Peyer's patch (tissue), 4 donors: Measurements from ENCODE around the gene KLHDC7B. TPM values are rescaled to one million over a fixed set of nuclear protein-coding genes. Genes with fewer than 3 reads are reported as not detected.

Experiments
- DNase-seq, 3 donors: peaks; one replicate each; pipeline ENCODE4 v3.0.0-alpha.2; 2017 to 2019
- H3K27ac ChIP-seq, 4 donors: fragments of 200-600 bp; sonication (generic); one replicate each; pipeline ENCODE4 v1.5.1; 2016 to 2019
- H3K27me3 ChIP-seq, 2 donors: fragments of 200-600 bp; sonication (generic); one replicate each; pipeline ENCODE4 v1.5.1; 2019
- H3K36me3 ChIP-seq, 3 donors: fragments of 200-600 bp; sonication (generic); one replicate each; pipeline ENCODE4 v1.5.1; 2016 to 2019
- H3K4me1 ChIP-seq, 4 donors: fragments of 200-600 bp; sonication (generic); one replicate each; pipeline ENCODE4 v1.5.1; 2016 to 2019
- H3K4me3 ChIP-seq, 4 donors: fragments of 200-600 bp; sonication (generic); 1 replicate in 3 of 4; 2 replicates in 1 of 4; pipeline ENCODE4 v1.5.1; 2016 to 2019; ENCODE audit warnings: mild to moderate bottlenecking in 1 of 4
- H3K9me3 ChIP-seq, 4 donors: fragments of 200-600 bp; sonication (generic); one replicate each; pipeline ENCODE4 v1.5.1; 2016 to 2019; ENCODE audit warnings: mild to moderate bottlenecking in 1 of 4
- CTCF ChIP-seq, 6 experiments: fragments of 450-650 bp in 4 of 6; fragments of 200-600 bp in 2 of 6; sonication (generic) in 1 of 6; IDR thresholded peaks; one replicate each; pipeline ENCODE4 v1.5.1; 2017 to 2019; ENCODE audit warnings: antibody characterized with exemption in 6 of 6, mild to moderate bottlenecking in 3 of 6, moderate library complexity in 1 of 6
- POLR2A ChIP-seq, 2 donors: fragments of 450-650 bp; IDR thresholded peaks; one replicate each; pipeline ENCODE4 v1.5.1; 2017; ENCODE audit warnings: antibody characterized with exemption in 2 of 2, mild to moderate bottlenecking in 2 of 2, moderate library complexity in 2 of 2
- total RNA-seq, 4 donors: library from RNA; depleted of rRNA; stranded (reverse); fragments of >200 nt; gene quantifications; one replicate each; pipeline ENCODE4 v1.1.0, GENCODE V29; 2016

The KLHDC7B gene
- total RNA-seq, 4 donors from 2014 or later = 1.1 TPM; not detected in 3

- Histone ChIP-seq H3K4me3 (peak overlapping the region in 3 of 4 donors; percentile 64 to 83 (median 81)), H3K9me3 (no peaks in the 10 kb centered on the region), H3K27ac (peak overlapping the region; percentile 89 to 98 (median 93)), H3K36me3 (peaks cover 0 to 25% (median 0%) of the 10 kb centered on the region in 3 donors), H3K27me3 (no peaks in the 10 kb centered on the region), H3K4me1 (peaks cover 0 to 35% (median 8%) of the 10 kb centered on the region in 4 donors)
- DNase-seq = no peak
- no peak for TF ChIP-seq POLR2A (IDR thresholded peaks at IDR 0.05)
- no peak for TF ChIP-seq CTCF (IDR thresholded peaks at IDR 0.05)
Measured at GRCh38 chr22:50508897-50509296, 36.8 kb upstream of the KLHDC7B start.

DNA sequence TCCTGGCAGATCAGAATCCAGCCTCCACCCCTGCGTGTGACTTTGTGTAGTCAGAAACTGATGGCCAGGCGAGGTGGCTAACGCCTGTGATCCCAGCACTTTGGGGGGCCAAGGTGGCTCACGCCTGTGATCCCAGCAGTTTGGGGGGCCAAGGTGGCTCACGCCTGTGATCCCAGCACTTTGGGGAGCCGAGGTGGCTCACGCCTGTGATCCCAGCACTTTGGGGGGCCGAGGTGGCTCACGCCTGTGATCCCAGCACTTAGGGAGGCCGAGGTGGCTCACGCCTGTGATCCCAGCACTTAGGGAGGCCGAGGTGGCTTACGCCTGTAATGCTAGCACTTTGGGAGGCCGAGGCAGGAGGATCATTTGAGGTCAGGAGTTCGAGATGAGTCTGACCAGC is 32.5 kb upstream of the KLHDC7B start:
- no peaks in the 10 kb centered on the region for H3K9me3 ChIP-seq
- H3K27me3 ChIP-seq = no peaks in the 10 kb centered on the region
- peaks cover 0 to 24% (median 0%) of the 10 kb centered on the region in 3 donors for H3K36me3 ChIP-seq
- H3K4me1 ChIP-seq = peaks cover 0 to 12% (median 0%) of the 10 kb centered on the region in 4 donors
- TF ChIP-seq CTCF (IDR thresholded peaks at IDR 0.05) (no peak), POLR2A (IDR thresholded peaks at IDR 0.05) (no peak)
- no peak for DNase-seq
- no peak overlapping the region for H3K4me3 ChIP-seq
- no peak overlapping the region for H3K27ac ChIP-seq

DNA sequence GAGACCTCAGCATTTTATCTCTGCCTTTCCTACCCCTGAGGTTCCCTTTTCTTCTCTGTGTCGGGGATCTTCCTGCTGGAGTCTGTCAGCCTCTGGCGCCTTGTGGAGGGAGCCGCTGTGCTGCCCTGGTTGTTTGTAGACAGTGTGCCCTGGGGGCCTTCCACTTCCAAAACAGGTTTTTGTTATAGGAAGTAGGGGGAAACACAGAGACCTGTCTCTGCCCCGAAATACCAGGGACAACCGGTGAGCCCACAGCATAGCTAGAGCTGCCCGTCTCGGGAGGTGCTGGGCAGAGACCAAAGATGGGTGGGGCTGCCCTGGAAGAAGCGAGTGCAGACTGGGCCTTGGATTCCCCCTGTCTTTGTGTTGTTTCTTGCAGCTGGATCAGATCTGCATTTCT is 29.6 kb upstream of the KLHDC7B start:
- TF ChIP-seq CTCF (IDR thresholded peaks at IDR 0.05) (no peak), POLR2A (IDR thresholded peaks at IDR 0.05) (no peak)
- DNase-seq = no peak
- Histone ChIP-seq H3K9me3 (no peaks in the 10 kb centered on the region), H3K27ac (no peak overlapping the region), H3K4me3 (no peak overlapping the region), H3K4me1 (no peaks in the 10 kb centered on the region), H3K36me3 (peaks cover 0 to 46% (median 0%) of the 10 kb centered on the region in 3 donors), H3K27me3 (no peaks in the 10 kb centered on the region)

DNA sequence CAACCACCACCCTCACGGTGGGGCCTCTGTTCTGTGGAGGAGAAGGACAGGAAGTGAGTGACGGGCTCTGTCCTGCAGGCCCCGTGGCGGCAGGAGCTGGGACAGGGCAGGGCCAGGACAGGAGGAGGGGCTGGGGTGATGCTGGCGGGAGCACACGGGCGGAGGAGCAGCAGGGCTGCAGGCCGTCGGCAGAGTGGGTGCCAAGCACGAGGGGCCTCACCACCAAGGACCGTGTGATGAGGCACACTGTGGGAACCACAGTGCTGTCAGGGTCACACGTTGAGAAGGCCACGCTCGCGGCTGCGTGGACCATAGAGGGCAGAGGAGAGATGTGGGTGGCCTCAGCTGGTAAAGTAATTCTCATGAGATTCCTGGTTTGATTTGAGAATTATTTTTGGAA is 28.8 kb upstream of the KLHDC7B start:
- H3K27ac ChIP-seq = no peak overlapping the region
- H3K27me3 ChIP-seq = no peaks in the 10 kb centered on the region
- peaks cover 0 to 54% (median 0%) of the 10 kb centered on the region in 3 donors for H3K36me3 ChIP-seq
- H3K4me3 ChIP-seq = no peak overlapping the region
- H3K9me3 ChIP-seq = no peaks in the 10 kb centered on the region
- no peaks in the 10 kb centered on the region for H3K4me1 ChIP-seq
- DNase-seq = no peak
- TF ChIP-seq POLR2A (IDR thresholded peaks at IDR 0.05) (no peak), CTCF (IDR thresholded peaks at IDR 0.05) (no peak)

DNA sequence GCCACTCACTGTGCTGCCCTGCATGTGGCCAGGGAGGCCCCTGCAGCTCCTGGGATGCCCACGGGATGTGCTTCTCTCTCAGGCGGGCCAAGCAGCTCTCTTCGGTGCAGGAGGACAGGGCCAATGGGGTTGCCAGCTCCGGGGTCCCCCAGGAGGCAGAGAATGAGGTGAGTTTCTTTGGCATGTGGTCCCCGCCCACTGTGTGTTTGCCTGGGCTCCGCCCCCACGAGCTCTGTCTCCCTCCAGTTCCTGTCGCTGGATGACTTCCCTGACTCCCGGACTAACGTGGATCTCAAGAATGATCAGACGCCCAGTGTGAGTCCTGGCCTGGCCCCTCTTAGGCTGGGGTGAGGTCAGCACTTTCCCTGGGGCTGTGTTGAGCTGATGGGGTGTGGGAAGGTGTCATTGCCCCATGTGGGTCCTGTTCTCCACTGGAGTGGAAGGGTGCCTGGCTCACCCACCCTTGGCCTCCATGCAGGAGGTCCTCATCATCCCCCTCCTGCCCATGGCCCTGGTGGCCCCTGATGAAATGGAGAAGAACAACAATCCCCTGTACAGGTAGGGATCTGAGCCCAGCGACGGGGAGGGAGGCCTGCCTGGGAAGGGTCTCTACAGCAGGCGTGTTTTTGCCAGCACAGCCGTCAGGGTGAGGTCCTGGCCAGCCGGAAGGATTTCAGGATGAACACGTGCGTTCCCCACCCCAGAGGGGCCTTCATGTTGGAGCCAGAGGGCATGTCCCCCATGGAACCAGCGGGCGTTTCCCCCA is 28.0 kb upstream of the KLHDC7B start:
- Histone ChIP-seq H3K36me3 (peaks cover 0 to 62% (median 0%) of the 10 kb centered on the region in 3 donors), H3K4me1 (peaks cover 0 to under 1% (median 0%) of the 10 kb centered on the region in 4 donors), H3K9me3 (no peaks in the 10 kb centered on the region), H3K27me3 (no peaks in the 10 kb centered on the region), H3K27ac (no peak overlapping the region), H3K4me3 (no peak overlapping the region)
- no peak for DNase-seq
- no peak for TF ChIP-seq CTCF (IDR thresholded peaks at IDR 0.05)
- no peak for TF ChIP-seq POLR2A (IDR thresholded peaks at IDR 0.05)
